KBM-7 (cell line): ENCODE data around the gene NIFK.
A peak's percentile ranks its signal among the peaks of the same experiment; 100 is the strongest.

Experiments used
- DNase-seq: peaks from one replicate; pipeline ENCODE4 v3.0.0-alpha.2; 2015
- in situ Hi-C: fragments of 300-500 bp; cut with MboI; formaldehyde crosslinking; loops from 2 replicates; pipeline ENCODE4 v1.14.3; 2020; ENCODE audit warnings: low sequenced_read_pairs, low pct_unique_long_range_greater_than_20kb, mixed read lengths

The NIFK gene

DNA sequence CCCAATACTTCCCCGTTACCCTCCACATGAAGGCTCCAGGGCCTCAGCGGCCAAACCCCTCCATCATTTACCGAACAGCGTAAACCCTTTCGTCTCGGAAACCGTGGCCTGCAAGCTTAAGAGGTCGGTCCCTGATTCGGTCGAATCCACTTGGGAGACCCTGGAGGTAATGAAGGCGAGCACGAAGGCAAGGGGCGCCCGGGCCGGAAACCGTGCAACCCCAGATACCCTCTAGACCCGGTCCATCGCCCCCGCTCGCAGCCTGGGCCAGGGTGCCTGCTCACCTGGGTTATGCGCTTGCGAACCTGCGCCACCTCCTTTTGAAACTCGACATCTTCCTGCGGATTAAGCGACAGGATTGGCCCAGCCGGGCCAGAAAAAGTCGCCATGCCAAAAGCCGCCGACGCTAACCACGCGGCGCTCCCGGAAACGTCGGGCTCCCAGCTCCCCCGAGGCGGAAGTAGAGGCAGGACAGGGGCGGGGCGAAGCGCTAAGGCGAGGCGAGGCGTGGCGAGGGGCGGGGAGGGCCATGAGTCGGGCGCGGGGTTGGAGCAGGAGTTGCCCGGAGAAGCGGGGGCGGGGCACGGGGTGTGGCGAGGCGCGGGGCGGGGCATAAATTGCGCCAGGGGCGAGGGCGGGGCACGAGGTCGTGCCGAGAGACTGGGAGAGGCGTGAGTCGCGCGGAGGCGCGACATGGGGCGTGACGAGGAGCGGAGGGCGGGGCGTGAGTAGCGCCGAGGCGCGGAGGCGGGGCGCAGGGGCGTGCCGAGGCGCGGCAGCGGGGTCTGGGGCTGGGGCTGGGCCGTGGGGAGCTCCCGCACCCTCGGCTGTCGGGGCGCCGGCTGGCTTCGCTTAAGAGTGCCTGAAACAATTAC, at the start of gene NIFK:
Gene NIFK, minus strand, starts transcription at position 414 of the 875 bp plus-strand sequence. Its CDS starts 25 bp downstream, at position 389.
- in situ Hi-C loops: no loop called here

DNA sequence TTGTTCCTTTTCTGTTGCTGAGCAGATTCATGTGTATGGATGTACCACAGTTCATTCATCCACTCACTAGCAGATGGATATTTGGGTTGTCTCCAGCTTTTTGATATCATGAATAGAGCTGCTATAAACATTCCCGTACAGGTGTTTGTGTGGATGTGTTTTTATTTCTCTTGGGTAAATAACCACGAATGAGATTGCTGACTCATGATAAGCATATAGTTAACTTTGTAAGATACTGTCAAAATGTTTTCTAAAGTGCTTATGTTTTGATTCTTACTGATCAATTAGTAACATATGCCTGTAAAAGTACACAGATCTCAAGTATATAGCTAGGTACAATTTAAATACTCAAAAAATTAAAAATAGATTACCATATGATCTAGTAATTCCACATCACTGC, 46.5 kb upstream of the NIFK start:
- in situ Hi-C loops: no loop called here
- no peak for DNase-seq

More for the DNA sequence above, at the start of gene NIFK:
- DNase-seq: peak; percentile 90

DNA sequence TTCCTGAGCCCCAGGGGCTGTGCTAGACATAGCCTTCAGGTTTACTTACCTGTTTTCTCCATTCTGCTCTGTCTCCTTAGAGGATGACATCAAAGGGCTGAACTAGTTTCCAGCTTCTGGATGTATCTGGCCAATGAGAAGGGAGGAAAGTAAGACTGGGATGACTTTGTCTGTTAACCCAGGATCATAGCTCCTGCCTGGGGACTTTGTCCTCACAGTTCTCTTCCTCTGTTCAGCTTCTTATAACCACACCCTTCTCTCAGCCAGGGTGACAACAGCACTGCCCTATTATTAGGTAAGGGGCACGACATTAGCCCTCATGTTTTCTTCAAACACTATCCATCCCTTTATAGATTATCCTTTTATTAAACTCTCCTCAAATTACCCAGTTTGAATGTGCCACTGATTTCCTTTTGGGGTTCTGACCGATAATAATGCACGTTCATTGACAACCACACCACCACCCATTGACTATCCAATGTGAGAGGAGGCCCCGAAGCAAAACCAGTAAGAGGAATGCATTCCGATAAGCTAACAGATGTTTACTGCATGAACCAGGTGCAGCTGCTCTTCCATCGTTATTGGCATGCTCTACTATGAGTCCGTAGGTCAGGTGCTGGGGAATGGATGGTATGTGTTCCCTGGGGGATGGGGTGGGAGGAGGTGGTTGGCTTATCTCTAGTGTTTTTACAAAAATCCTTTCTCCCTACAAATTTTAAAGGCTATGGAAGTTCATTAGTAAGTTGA, 42.2 kb upstream of the NIFK start:
- in situ Hi-C loops: no loop called here
- DNase-seq: no peak

DNA sequence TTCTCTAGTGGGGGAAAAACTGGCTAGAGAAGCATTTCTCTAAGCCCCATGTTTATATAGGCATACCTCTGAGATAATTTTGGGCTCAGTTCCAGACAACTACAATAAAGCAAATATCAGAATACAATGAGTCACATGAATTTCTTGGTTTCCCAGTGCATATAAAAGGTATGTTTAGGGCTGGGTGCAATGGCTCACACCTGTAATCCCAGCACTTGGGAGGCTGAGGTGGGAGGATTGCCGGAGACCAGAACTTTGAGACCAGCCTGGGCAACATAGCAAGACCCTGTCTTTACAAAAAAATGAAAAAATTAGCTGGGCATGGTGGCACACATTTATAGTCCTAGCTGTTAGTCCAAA, 41.0 kb upstream of the NIFK start:
- in situ Hi-C loops: no loop called here

DNA sequence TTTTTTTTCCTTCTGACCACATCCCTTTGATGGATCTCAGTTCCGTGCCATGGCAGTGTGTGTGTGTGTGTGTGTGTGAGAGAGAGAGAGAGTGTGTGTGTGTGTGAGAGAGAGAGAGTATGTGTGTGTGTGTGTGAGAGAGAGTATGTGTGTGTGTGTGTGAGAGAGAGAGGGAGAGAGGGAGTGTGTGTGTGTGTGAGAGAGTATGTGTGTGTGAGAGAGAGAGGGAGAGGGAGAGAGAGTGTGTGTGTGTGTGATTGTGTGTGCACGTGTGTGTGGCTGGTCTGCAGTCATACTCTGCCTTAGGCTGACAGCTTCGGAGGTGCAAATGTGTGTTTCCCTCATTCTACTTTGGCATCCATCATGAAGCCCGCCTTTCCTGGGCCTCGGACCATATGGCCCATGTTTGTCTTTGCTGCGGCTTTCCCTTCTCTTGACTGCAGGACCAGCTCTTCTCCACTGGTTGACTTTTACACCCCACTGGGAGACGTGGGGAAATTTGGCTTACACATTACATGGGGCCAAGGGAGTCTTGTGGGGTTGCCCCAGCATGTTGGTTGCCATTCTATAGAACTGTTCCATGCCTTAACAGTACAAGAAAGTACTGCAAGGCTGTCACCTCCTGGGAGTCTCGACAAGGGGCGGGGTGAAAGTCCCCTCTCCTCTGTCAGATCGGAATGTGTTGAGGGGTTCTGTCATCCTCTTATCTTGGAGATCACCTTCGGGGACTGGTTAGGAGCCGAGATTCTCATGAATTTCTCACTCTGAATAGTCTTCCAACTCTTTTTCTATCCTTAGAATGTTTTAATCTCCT, 40.4 kb upstream of the NIFK start:
- in situ Hi-C loops: no loop called here
- DNase-seq: no peak

More for the DNA sequence above, 41.0 kb upstream of the NIFK start:
- DNase-seq: no peak

DNA sequence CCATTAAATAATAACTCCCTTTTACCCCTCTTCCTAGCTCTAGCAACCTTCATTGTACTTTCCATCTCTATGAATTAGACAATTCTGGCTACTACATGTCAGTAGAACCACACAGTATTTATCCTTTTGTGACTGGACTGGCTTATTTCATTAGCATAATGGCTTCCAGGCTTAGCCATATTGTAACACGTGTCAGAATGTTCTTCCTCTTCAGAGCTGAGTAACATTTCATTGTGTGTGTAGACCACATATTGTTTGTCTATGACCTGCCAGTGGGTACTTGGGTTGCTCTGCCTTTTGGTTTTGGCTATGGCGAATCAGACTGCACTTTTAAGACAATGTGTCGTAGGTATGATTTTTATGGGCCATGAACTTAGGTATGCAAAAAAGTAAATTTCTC, 39.7 kb upstream of the NIFK start:
- in situ Hi-C loops: no loop called here
- no peak for DNase-seq

DNA sequence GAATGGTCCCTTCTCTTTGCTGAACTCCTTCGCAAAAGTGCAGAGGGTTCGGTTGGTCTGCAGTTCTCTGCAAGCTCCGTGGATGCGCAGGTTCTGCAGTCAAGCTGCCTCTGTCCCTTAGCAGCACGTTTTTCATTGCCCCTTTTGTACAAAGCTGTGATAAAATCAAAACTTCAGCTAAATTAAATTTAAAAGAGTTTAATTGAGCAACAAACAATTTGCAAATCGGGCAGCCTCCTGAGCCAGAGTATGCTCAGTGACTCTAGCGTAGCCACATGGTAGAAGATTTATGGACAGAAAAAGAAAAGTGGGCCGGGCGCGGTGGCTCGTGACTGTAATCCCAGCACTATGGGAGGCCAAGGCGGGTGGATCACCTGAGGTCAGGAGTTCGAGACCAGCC, 37.6 kb upstream of the NIFK start:
- DNase-seq: no peak
- in situ Hi-C loops: no loop called here

DNA sequence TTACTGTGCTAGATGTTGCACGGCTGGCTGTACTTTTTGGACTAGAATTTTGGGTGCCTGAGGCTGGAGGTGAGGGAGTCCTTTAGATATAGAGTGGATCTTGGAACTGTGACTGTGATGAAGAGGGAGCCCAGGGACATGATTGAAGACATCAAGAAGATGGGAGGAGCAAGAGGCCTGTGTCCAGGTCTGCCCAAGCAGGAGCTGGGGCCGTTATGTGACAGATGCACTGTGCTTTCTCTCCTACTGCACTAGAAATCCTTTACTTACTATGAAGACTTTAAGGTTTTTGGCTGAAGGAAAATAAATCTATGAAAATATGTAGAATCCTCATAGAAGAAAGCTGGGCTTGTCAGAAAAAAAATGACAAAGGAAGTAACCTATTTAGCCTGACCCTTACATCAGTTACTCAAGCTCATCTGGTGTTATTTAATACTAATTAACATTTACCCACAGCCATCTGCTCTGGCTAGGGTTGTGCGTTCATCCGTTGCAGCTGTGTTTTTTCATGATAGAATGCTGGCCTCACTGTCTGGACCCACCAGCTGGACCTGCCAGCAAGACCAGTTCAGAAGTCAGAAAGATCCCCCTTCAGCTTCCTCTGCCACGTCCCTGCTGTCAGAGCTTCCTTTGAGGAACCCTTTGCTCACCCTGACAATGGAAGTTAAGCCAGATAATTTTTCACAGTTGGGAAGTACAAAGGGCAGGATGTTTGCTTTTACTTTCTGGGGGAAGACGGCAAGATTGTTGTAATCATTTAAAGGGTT, 35.5 kb upstream of the NIFK start:
- in situ Hi-C loops: no loop called here
- DNase-seq: no peak

DNA sequence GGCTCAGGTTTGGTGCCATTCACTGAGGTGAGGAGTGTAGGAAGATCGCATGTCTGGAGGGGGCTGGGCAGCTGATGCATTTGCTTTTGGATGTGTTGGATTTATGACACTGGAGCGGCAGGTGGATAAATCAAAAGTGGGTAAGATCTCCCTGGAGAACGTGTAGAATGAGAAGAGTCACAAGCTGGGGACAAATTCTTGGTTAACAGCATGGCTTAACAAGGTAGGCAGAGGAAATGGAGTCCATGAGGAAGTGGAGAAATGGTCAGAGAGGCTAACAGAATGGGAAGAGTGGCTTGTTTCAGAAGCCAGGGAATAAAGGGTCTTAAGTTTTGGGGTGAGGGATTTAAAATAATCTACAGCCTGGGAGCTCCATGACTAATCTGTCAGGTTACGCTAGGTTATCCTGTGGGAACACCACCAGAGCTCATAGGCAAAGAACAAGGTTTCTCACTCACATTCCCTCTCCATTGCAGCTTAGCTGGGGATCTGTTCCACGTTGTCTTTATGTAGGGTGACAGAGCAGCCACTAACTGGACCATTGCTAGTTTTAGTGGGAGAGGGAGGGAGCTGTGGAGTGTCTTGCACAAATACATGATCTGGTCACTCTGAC, 31.6 kb upstream of the NIFK start:
- in situ Hi-C loops: no loop called here
- DNase-seq: no peak

DNA sequence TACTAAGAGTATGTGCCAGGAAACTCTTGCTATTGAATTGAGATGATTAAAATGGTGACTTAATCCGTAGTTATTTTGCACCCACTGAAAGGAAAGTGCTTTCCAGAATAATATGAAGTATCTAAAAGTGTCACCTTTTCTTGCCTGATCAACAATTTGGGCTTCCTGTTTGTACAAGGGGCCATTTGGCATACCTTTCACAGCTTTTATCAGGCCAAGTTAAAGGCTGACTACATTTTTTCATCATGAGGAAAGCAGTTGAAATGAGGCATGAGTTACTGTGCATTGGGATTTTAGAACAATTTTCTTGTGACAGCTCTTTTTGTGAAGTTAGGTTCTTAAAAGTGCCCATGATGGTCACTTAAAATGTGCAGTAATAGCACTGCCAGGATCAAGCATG, 29.9 kb upstream of the NIFK start:
- in situ Hi-C loops: no loop called here
- DNase-seq: no peak

DNA sequence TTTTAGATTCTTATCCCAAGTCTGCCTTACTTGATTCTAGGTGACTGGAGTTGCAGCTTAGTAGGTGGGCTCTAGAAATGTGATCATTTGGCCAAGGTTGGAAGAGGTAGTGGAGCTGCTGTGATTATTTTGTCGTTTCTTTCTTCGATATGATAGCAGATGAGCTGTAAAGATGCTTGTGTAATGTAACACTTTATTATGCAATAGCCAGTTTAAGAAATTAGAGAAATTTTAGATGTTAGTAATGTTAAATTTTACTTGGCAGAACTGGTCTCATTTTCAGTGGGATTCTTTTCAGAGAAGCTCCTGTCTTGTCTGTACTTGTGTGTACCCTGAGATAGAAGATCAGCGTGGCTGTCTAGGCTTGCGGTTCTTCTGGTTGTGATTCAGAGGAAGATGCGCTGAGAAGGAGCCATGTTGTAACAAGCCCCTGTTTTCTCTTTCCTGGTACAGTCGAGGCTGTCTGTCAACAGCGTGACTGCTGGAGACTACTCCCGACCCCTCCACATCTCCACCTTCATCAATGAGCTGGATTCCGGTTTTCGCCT, 28.1 kb upstream of the NIFK start:
- in situ Hi-C loops: no loop called here
- DNase-seq: no peak

DNA sequence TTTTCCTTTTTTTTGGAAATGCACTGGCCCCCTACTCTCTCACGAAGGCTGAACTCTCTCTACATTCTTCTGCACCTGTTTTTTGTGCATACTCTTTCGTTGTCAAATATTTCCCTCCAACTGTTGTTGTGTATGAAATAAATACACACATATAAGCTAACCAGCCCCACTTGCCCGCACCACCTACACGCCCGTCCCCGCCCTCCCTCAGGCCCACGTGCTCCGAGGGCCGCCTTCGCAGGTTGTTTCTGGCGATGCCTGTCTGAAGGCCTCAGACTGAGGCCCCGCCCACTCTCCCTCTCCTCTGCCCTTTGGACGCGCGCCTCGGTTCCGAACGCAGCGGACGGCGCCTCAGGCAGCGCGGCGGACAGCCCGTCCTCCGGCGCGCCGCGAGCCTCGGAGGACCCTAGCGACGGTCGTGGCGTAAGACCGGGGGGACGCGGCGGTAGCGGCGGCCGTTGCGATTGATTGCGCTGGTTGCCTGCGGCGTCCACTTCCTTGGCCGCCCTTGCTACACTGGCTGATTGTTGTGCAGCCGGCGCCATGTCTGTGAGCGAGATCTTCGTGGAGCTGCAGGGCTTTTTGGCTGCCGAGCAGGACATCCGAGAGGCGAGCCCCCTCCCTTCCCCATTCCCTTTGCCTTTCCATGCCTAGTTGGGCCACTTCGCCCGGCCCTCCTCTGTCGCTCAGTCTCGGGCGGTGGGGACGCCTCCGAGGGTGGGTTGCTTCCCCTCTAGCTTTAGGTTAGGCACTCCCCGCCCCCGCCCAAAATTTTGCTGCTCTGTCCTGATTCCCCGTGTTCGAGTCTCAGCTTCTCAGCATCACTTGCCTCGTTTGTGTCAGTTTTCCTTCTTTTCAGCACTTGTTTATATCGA, 18.8 kb upstream of the NIFK start, which contains the start of gene TSN:
Gene TSN, plus strand, starts transcription at position 415 of the 875 bp plus-strand sequence. Its CDS starts 129 bp downstream, at position 544.
- in situ Hi-C loops: no loop called here
- peak; percentile 98 for DNase-seq

DNA sequence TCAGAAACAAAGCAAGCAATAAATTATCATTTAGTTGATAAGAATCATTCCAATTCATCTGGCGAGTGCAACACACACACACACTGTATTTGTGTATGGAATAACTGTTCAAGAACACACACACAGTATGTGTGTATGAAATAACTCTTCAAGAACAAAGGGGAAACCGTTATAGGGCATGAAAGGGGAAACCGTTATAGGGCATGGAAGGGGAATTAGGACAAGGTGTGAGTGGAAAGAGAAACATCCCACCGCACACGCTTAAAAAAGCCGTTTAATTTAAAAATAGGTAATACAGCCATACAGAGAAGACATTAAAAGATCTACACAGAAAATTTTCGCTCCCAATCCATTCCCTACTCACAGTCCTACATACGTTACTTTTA, 18.2 kb upstream of the NIFK start:
- DNase-seq: no peak
- in situ Hi-C loops: no loop called here

DNA sequence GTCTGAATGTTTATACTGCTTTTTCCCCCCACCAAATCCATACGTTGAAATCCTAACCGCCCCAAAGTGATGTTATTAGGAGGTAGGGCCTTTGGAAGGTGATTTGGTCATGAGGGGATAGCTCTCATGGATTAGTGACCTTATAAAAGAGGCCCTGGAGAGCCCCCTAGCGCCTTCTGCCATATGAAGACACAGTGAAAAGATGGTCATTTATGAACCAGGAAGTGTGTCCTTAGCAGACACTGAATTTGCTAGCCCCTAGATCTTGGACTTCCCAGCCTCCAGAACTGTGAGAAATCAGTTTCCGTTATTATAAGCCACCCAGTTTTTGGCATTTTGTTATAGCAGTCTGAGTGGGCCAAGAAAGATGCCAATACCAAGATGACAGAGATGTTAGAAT, 11.5 kb upstream of the NIFK start:
- DNase-seq: peak; percentile 67
- in situ Hi-C loops: no loop called here

DNA sequence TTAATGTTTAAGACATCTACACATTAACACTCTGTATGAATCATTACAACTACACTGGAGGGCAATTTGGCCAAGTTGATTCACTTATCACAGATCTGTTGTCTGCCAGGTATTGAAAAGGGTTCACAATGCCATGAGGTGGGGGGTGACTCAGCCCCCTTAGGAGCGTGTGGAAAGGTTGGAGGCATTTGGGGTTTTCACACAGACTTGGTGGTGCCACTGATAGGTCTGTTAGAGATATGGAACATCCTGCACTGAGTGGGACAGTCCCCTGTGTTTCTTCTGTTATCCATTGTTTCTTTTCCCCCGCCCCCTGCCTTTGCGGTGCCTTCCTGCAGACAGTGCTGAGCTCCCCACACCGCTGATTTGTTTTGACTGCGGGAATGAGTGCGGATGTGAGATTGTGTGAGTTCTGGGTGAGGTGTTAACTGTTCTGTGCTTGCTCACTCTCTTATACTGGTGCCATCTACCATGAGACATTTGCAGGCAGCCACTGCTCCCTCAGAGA, 9.4 kb upstream of the NIFK start:
- no peak for DNase-seq
- in situ Hi-C loops: no loop called here

DNA sequence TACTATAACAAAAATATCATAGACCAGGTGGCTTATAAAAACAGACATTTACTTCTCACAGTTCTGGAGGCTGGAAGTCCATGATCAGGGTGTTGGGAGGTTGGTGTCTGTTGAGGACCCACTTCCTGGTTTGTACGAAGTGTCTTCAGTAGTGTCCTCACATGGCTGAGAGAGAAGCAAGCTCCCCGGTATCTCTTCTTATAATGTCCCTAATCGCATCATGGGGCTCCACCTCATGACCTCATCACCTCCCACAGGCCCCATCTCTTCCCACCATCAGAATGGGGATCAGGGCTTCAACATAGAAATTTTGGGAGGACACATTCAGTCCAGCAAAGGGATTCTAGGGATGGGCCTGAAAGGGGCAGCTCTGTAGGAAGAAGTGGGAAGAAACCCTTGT, 4.8 kb upstream of the NIFK start:
- in situ Hi-C loops: no loop called here
- no peak for DNase-seq

DNA sequence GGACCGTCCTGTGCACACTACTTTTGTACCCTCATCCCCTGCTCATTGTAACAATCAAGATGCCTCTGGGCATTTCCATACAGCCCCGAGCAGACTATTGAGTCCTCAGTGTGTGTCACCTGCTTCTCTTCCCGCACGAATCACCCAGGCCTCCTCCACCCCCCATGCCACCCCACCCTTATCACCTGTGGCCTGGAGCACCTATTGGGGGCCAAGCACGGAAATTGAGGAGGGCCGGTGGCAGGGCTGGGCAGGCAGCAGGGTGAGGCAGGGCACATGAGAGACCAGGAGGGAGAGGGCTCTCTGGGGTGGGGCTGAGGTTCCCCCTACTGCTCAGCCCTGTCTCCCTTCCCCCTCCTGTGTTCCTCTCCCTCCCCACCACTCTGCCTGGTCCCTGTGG, 4.3 kb upstream of the NIFK start:
- in situ Hi-C loops: no loop called here
- DNase-seq: no peak
